Skeletal muscle cell (primary cell): ENCODE measurements around the gene SCAI.
"Not testable (repeated sequence)": the region's sequence is repeated elsewhere in the genome, so short reads cannot be mapped to it uniquely, and the experiment has no call there.

ENCODE experiments used
- DNase-seq: peaks from one replicate; pipeline ENCODE4 v3.0.0-alpha.2; 2010; ENCODE audit warnings: low read depth
- H3K4me3 ChIP-seq: 2 replicates; pipeline ENCODE4 v1.5.1; 2011; ENCODE audit warnings: low read depth, mild to moderate bottlenecking, control low read depth, low read length, moderate library complexity

SCAI gene

DNA sequence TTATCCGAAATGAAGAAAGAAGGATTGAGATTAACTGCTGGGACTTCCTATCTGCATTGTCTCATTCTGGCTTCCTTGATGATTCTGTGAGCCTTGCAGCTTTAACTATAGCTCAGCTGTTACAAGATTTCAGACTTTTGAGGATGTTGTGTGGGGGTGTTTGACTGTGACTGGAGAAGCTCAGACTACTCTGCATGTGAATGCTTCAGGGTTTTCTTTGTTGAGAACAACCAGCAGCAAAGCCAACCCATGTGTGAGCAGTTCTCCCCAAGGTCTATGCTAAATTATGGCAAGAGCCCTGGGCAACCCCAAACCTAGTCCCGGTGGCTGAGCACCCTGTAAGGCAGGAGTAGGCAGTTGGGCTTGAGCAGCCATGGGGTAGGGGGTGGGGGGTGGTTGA is 8.4 kb upstream of the SCAI start:
- no peak overlapping the region for H3K4me3 ChIP-seq
- DNase-seq = no peak

- no peak overlapping the region for H3K4me3 ChIP-seq
- DNase-seq = no peak
Measured at GRCh38 chr9:125150349-125151245, 7.3 kb upstream of the SCAI start.

- no peak overlapping the region for H3K4me3 ChIP-seq
- no peak for DNase-seq
Measured at GRCh38 chr9:125147401-125147951, 4.1 kb upstream of the SCAI start.

- H3K4me3 ChIP-seq = no peak overlapping the region
- no peak for DNase-seq
Measured at GRCh38 chr9:125146247-125146646, 2.9 kb upstream of the SCAI start.

- no peak for DNase-seq
- H3K4me3 ChIP-seq = no peak overlapping the region
Measured at GRCh38 chr9:125145425-125145824, 2.1 kb upstream of the SCAI start.

GRCh38 chr9:125142560-125143376 is 560 bp downstream of the SCAI start:
- no peak for DNase-seq
- H3K4me3 ChIP-seq = peak overlapping the region; percentile 63

GRCh38 chr9:125141751-125142150 is 1.6 kb downstream of the SCAI start:
- no peak overlapping the region for H3K4me3 ChIP-seq
- no peak for DNase-seq

DNA sequence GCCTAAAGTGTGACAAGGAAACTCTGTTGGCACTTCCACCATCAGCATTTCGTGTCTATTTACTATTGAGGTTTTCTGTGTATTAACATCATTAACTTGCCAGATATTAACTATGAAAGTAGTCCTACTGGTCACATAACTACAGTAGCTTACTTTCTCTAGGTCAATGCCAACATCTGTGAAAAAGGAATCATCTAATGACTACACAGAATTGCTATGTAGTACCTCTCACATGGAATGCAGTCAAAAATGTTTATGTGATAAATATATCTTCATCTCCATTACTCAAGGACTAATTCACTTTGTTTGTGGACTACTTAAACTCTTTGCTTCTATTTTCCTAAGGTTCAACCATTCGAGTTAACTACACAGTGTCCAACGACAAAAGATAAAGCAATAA is 2.1 kb downstream of the SCAI start:
- no peak overlapping the region for H3K4me3 ChIP-seq

DNA sequence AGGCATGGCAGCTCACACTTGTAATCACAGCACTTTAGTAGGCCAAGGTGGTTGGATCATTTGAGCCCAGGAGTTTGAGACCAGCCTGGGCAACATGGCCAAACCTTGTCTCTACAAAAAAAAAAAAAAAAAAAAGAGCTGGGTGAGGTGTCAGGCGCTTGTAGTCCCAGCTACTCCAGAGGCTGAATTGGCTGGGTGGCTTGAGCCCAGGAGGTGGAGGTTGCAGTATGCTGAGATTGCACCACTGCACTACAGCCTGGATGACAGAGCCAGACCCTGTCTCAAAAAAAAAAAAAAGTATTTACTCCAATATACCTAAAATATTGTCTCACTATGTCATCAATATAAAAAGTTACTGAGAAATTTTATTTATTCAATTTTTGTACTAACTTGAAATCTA is 2.8 kb downstream of the SCAI start:
- no peak for DNase-seq
- no peak overlapping the region for H3K4me3 ChIP-seq

More for the DNA sequence above, 2.1 kb downstream of the SCAI start:
- DNase-seq = no peak

- DNase-seq = no peak
- no peak overlapping the region for H3K4me3 ChIP-seq
Measured at GRCh38 chr9:125137200-125137599, 6.1 kb downstream of the SCAI start.

DNA sequence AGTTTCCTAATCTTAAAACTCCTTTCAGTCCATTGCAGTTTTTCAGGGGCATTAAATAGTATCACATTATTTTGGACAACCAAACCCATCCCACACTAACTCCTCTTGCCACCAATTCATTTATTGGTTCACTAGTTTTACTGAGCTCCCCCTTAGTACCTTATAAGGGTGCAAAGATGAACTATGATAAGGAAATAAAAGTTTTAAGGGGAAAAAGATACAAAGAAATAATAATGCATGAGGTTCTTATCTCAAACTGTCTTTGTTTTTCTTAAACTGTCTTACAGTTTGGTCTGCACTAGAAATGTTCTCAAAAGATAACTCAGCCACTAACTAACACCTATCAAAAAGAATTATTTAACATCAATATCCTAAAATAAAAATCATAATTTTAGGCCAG is 8.4 kb downstream of the SCAI start:
- no peak overlapping the region for H3K4me3 ChIP-seq
- no peak for DNase-seq

DNA sequence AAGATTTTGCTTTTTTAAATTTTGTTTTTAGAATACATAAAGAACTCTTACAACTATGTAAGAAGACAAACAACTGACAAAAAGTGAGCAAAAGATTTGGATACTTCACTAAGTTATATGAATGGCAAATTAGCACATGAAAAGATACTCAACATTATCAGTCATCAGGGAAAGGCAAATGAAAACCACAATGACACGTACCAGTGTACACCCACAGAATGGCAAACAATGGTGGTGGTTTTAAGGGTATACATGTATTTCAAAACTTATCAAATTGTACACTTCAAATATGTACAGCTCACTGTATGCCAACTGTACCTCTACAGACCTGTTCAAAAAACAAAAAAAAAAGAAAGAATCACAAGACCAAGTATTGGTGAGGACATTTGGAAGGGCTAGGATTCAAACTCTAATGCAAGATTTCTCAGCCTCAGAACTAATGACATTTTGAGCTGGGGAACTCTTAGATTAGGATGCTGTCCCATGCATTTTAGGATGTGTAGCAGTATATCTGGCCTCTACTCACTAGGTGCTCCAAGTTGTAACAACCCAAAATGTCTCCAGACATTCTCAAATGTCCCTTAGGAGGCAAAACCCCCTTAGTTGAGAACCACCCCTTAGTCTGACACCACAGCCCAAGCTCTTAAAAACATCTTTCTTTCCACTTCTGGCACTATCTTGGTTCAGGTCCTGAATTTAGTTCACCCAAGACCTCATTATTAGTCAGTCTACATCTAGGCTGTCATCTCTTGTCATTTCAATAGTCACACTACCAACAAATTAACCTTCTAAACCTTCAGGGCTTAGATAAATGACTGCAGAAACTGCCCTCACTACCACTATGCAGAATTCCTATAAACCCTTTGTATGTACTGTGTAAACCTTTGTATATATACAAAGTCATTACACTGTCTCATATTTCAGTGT is 9.7 kb downstream of the SCAI start:
- DNase-seq = no peak
- no peak overlapping the region for H3K4me3 ChIP-seq

GRCh38 chr9:125131778-125132177 is 11.6 kb downstream of the SCAI start:
- no peak overlapping the region for H3K4me3 ChIP-seq

GRCh38 chr9:125126019-125126746 is 17.1 kb downstream of the SCAI start:
- peak; percentile 100 for DNase-seq
- H3K4me3 ChIP-seq = no peak overlapping the region

More at GRCh38 chr9:125131778-125132177, 11.6 kb downstream of the SCAI start:
- DNase-seq = no peak

- H3K4me3 ChIP-seq = no peak overlapping the region
- DNase-seq = no peak
Measured at GRCh38 chr9:125125523-125125922, 17.8 kb downstream of the SCAI start.

- no peak overlapping the region for H3K4me3 ChIP-seq
- DNase-seq = no peak
Measured at GRCh38 chr9:125121146-125121545, 22.2 kb downstream of the SCAI start.

GRCh38 chr9:125119643-125120286 is 23.6 kb downstream of the SCAI start:
- H3K4me3 ChIP-seq = no peak overlapping the region
- no peak for DNase-seq

GRCh38 chr9:125118696-125119095 is 24.6 kb downstream of the SCAI start:
- not testable (repeated sequence) for H3K4me3 ChIP-seq, DNase-seq
